Effector memory CD4-positive, alpha-beta T cell (primary cell): Measurements from ENCODE around the gene CFAP299.

ENCODE experiments used
- DNase-seq, 3 donors: peaks; one replicate each; pipeline ENCODE4 v3.0.0-alpha.2; 2020
- H3K27ac ChIP-seq: 2 replicates; pipeline ENCODE4 v1.7.0; 2013; ENCODE audit warnings: mild to moderate bottlenecking, low read length, moderate library complexity; ENCODE audit not compliant: insufficient read depth, poor library complexity, severe bottlenecking
- H3K27me3 ChIP-seq: replicated peaks from 2 replicates; pipeline ENCODE4 v1.7.0; 2013; ENCODE audit warnings: mild to moderate bottlenecking, low read length; ENCODE audit not compliant: insufficient read depth, control insufficient read depth, poor library complexity, severe bottlenecking
- H3K36me3 ChIP-seq: 2 replicates; pipeline ENCODE4 v1.7.0; 2013; ENCODE audit warnings: mild to moderate bottlenecking, low read length, moderate library complexity; ENCODE audit not compliant: control insufficient read depth, insufficient read depth
- H3K4me1 ChIP-seq: 2 replicates; pipeline ENCODE4 v1.7.0; 2013; ENCODE audit warnings: low read length, mild to moderate bottlenecking; ENCODE audit not compliant: control insufficient read depth, insufficient read depth, poor library complexity, severe bottlenecking
- H3K4me3 ChIP-seq: 2 replicates; pipeline ENCODE4 v1.7.0; 2013; ENCODE audit warnings: low read length, low read depth, mild to moderate bottlenecking; ENCODE audit not compliant: insufficient read depth, poor library complexity, severe bottlenecking
- H3K9me3 ChIP-seq: 2 replicates; pipeline ENCODE4 v1.7.0; 2013; ENCODE audit warnings: mild to moderate bottlenecking, low read length, moderate library complexity; ENCODE audit not compliant: control insufficient read depth

The CFAP299 gene

DNA sequence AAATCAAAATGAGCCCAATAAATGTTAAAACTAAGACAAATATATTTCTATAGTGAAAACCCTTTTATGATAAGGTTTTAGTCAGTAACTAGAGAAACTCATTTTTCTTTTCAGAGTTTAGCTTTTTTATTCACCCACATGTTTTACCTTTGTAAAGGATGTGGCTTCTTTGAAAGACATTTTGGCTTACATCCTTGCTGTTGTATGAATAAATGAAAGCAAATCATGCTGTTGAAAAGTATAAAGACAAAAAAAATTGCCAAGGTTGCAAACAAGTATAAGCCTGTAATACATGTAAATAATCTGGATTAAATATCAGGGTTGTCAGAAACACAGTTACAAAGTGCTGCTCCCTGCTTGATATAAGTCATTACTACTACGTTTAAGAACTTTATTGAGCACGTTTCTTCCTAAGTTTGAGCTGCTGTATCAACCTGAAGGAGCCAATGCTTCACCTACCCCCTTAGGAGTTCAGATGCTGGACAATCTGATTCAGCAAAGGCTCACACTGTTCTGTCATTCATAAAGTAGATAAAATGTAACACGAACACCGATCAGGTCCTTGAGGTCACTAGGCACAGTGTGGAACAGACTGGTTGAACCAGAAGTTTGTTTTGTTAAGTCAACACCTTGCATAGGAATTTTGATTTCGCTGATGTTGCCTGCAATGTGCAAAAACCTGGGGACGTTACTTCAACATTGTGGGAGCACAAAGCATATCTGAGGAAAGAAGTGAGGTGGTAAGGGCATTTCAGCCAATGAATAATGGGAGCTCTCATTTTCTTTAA is 373.7 kb downstream of the CFAP299 start:
- Histone ChIP-seq H3K27me3 (no peaks in the 10 kb centered on the region), H3K4me3 (no peak overlapping the region), H3K27ac (no peak overlapping the region), H3K9me3 (no peaks in the 10 kb centered on the region), H3K36me3 (no peaks in the 10 kb centered on the region), H3K4me1 (peaks cover 4% of the 10 kb centered on the region)
- DNase-seq: no peak

DNA sequence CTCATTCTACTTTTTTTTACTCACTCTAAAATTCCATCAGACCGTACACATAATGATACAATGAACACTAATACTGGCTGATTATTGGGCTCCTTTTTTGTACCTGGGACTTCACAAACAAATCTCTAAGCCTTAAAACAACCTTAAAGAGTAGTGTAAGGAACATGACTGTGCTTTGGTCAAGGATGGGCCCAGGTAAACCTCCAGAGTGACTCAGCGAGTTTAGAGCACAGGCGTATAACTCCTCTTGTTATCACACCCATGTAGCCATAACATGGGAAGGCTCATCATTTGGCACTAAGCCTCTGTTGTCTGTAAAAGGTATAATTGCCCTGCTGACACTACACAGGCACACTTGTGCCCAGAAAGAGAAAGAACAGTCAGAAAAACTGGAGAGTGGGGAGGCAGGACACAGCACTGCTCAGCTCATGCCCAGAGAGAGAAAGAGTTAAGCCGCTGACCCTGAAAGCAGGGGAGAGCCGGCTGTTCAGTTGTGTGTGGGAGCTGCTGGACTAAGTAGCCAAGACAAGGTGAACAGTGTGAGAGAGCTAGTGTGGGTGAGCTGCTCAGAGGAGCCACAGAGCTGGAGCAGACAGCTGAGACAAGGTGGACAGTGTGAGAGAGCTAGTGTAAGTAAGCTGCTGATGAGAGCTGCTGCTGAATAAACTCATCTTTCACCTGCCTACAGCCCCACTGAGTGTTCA is 375.4 kb downstream of the CFAP299 start:
- DNase-seq: no peak
- H3K27ac ChIP-seq: no peak overlapping the region
- H3K4me1 ChIP-seq: peaks cover 4% of the 10 kb centered on the region
- no peaks in the 10 kb centered on the region for H3K27me3 ChIP-seq
- no peaks in the 10 kb centered on the region for H3K9me3 ChIP-seq
- H3K36me3 ChIP-seq: no peaks in the 10 kb centered on the region
- no peak overlapping the region for H3K4me3 ChIP-seq

DNA sequence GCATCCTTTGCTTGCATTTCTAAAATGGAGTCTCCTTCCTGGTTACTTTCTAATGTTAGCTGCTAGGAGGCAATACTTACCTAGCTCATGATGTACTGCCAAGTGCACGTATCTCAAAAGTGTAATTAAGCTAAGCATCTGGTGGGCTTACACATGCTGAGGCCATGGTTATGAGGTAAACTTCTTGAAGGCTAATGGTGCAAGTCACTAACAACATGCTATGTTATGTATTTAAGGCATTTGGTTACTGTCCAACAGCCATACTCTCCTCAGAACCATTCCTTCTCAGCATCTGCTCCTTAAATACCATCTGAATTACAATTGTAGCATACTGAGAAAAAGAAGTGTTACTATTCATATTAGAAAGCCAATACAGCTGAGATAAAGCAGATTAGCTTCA is 376.4 kb downstream of the CFAP299 start:
- no peak for DNase-seq

DNA sequence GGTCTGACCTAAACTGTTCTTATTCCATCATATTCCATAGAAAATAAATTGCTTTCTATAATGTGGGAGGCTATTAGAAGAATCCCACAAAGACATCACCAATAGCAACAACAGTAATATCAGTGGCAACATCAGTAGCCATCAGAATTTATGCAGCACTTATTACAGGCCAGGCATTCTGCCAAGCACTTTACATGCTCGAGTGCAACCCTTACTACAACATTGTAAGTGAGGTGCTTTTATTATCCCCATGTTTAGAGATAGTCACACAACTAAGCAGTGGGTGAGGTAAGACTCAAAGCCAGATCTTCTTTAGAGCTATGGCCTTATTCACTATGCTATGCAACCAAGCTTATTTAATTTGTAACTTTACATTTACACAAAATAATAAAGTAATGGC is 377.9 kb downstream of the CFAP299 start:
- Histone ChIP-seq H3K4me3 (no peak overlapping the region), H3K27ac (no peak overlapping the region), H3K4me1 (peaks cover 4% of the 10 kb centered on the region), H3K36me3 (no peaks in the 10 kb centered on the region), H3K9me3 (no peaks in the 10 kb centered on the region), H3K27me3 (no peaks in the 10 kb centered on the region)
- no peak for DNase-seq

More for the DNA sequence above, 376.4 kb downstream of the CFAP299 start:
- Histone ChIP-seq H3K9me3 (no peaks in the 10 kb centered on the region), H3K4me1 (peaks cover 4% of the 10 kb centered on the region), H3K4me3 (no peak overlapping the region), H3K36me3 (no peaks in the 10 kb centered on the region), H3K27ac (no peak overlapping the region), H3K27me3 (no peaks in the 10 kb centered on the region)

- DNase-seq: no peak
- no peaks in the 10 kb centered on the region for H3K27me3 ChIP-seq
- no peaks in the 10 kb centered on the region for H3K36me3 ChIP-seq
- no peak overlapping the region for H3K4me3 ChIP-seq
- no peaks in the 10 kb centered on the region for H3K9me3 ChIP-seq
- no peak overlapping the region for H3K27ac ChIP-seq
- H3K4me1 ChIP-seq: no peaks in the 10 kb centered on the region
These were observed 381.7 kb downstream of the CFAP299 start for GRCh38 chr4:80717204-80717603.

- no peaks in the 10 kb centered on the region for H3K4me1 ChIP-seq
- no peak for DNase-seq
- no peaks in the 10 kb centered on the region for H3K27me3 ChIP-seq
- H3K27ac ChIP-seq: no peak overlapping the region
- no peak overlapping the region for H3K4me3 ChIP-seq
- H3K36me3 ChIP-seq: no peaks in the 10 kb centered on the region
- no peaks in the 10 kb centered on the region for H3K9me3 ChIP-seq
These were observed 390.9 kb downstream of the CFAP299 start for GRCh38 chr4:80726471-80726870.

GRCh38 chr4:80730158-80730557 is 394.6 kb downstream of the CFAP299 start:
- Histone ChIP-seq H3K4me3 (no peak overlapping the region), H3K4me1 (no peaks in the 10 kb centered on the region), H3K36me3 (no peaks in the 10 kb centered on the region), H3K9me3 (no peaks in the 10 kb centered on the region), H3K27me3 (no peaks in the 10 kb centered on the region), H3K27ac (no peak overlapping the region)
- no peak for DNase-seq

DNA sequence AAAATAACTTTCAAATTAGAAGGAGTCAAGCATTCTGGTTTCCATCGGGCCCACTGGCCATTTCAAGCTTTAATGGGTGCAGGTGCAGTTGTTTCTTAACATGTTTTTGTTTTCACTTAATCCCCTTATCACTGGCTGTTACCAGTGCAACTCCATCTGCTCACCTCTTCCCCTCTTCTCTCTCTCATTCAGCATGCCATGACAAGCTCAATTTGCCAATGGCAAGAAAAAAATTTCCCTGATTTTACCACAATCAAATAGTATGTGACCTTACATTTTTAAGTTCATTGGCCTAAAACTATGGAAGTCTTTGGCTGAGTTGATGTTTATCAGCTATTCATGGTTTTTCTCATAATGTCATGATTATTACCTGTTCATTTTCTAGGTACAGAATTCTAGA is 395.9 kb downstream of the CFAP299 start:
- H3K9me3 ChIP-seq: no peaks in the 10 kb centered on the region
- no peak overlapping the region for H3K4me3 ChIP-seq
- H3K4me1 ChIP-seq: no peaks in the 10 kb centered on the region
- no peak for DNase-seq
- no peaks in the 10 kb centered on the region for H3K27me3 ChIP-seq
- no peak overlapping the region for H3K27ac ChIP-seq
- H3K36me3 ChIP-seq: no peaks in the 10 kb centered on the region

GRCh38 chr4:80732010-80732409 is 396.5 kb downstream of the CFAP299 start:
- H3K36me3 ChIP-seq: no peaks in the 10 kb centered on the region
- no peaks in the 10 kb centered on the region for H3K27me3 ChIP-seq
- no peak for DNase-seq
- H3K9me3 ChIP-seq: no peaks in the 10 kb centered on the region
- H3K4me1 ChIP-seq: no peaks in the 10 kb centered on the region
- no peak overlapping the region for H3K27ac ChIP-seq
- no peak overlapping the region for H3K4me3 ChIP-seq

DNA sequence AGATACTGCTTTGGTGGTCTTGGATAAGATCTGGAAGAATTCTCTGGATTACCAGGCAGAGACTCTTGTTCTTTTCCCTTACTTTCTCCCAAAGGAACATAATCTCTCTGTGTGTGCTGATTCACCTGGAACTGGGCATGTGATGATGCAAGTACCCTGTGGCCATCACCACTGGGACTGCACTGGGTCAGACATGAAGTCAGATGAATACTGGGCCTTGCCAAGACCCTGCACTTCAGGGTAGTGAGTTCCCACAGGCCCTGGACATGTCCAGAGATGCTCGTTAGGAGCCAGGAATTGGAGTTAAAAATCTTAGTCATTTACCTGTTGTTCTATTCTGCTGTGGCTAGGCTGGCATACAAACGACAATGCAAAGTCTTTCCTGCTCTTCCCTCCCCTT is 404.8 kb downstream of the CFAP299 start:
- no peak for DNase-seq
- Histone ChIP-seq H3K9me3 (no peaks in the 10 kb centered on the region), H3K27ac (no peak overlapping the region), H3K36me3 (no peaks in the 10 kb centered on the region), H3K27me3 (no peaks in the 10 kb centered on the region), H3K4me3 (no peak overlapping the region), H3K4me1 (no peaks in the 10 kb centered on the region)
